PC-3 (cell line): ENCODE results near the gene NCOA1. TPM values are rescaled to one million over a fixed set of nuclear protein-coding genes. Genes with fewer than 3 reads are reported as not detected.

Experiments
- ATAC-seq: fragments of 200-7000 bp; cut with Tn5 transposase; 2 replicates; pipeline ENCODE4 v1.9.1; 2020; ENCODE audit warnings: mild to moderate bottlenecking, moderate library complexity
- BruUV-seq: library from RNA; stranded (reverse); fragments of 400-500 nt; replicated peaks from 2 replicates; lab custom pipeline; 2021; lab: Mats Ljungman, UMichigan
- CTCF ChIA-PET: fragments of 300-600 bp; sonication (Branson Sonifier 250); formaldehyde crosslinking; loops from one replicate; lab custom pipeline; 2022; ENCODE audit warnings: antibody characterized with exemption; lab: Charles Lee
- POLR2A ChIA-PET: fragments of 300-600 bp; sonication (Branson Sonifier 250); formaldehyde crosslinking; loops from one replicate; lab custom pipeline; 2022; ENCODE audit warnings: antibody characterized with exemption; ENCODE audit not compliant: unreplicated experiment; lab: Charles Lee
- DNase-seq: peaks from one replicate; pipeline ENCODE4 v3.0.0-alpha.2; 2015
- H2AFZ ChIP-seq: fragments of 300-600 bp; sonication (generic); 2 replicates; pipeline ENCODE4 v1.6.0; 2016; ENCODE audit warnings: antibody characterized with exemption, low read length
- H3F3A ChIP-seq: fragments of 300-600 bp; sonication (generic); one replicate; pipeline ENCODE4 v1.6.0; 2017; ENCODE audit warnings: antibody characterized with exemption, low read length, control low read depth, mild to moderate bottlenecking; ENCODE audit not compliant: unreplicated experiment
- H3K27ac ChIP-seq: fragments of 300-600 bp; sonication (generic); 2 replicates; pipeline ENCODE4 v1.5.1; 2016; ENCODE audit warnings: mild to moderate bottlenecking, low read length
- H3K27me3 ChIP-seq: fragments of 300-600 bp; sonication (generic); 2 replicates; pipeline ENCODE4 v1.6.1; 2016; ENCODE audit warnings: low read length, mixed read lengths
- H3K36me3 ChIP-seq: fragments of 300-600 bp; sonication (generic); 2 replicates; pipeline ENCODE4 v1.6.1; 2016; ENCODE audit warnings: low read depth, mixed run types, low read length, mixed read lengths
- H3K4me1 ChIP-seq: fragments of 300-600 bp; sonication (generic); 2 replicates; pipeline ENCODE4 v1.5.1; 2016; ENCODE audit warnings: low read length; ENCODE audit not compliant: insufficient read depth
- H3K4me2 ChIP-seq: fragments of 300-600 bp; sonication (generic); 2 replicates; pipeline ENCODE4 v1.6.0; 2016; ENCODE audit warnings: low read length
- H3K4me3 ChIP-seq: fragments of 300-600 bp; sonication (generic); 2 replicates; pipeline ENCODE4 v1.5.1; 2016; ENCODE audit warnings: mild to moderate bottlenecking, low read length, mixed read lengths
- H3K79me2 ChIP-seq: fragments of 300-600 bp; sonication (generic); 2 replicates; pipeline ENCODE4 v1.6.1; 2017; ENCODE audit warnings: low read length, mixed read lengths
- H3K9ac ChIP-seq: fragments of 300-600 bp; sonication (generic); 2 replicates; pipeline ENCODE4 v1.6.0; 2016; ENCODE audit warnings: mild to moderate bottlenecking, low read length
- H3K9me2 ChIP-seq: fragments of 300-600 bp; sonication (generic); replicated peaks from 2 replicates; pipeline ENCODE4 v1.6.1; 2016; ENCODE audit warnings: mixed run types, low read length, mixed read lengths
- H3K9me3 ChIP-seq: fragments of 300-600 bp; sonication (generic); 2 replicates; pipeline ENCODE4 v1.6.1; 2016; ENCODE audit warnings: low read length, mixed read lengths
- H4K20me1 ChIP-seq: fragments of 300-600 bp; sonication (generic); 2 replicates; pipeline ENCODE4 v1.6.1; 2016; ENCODE audit warnings: low read length, mixed read lengths
- CTCF ChIP-seq: fragments of 300-600 bp; sonication (generic); conservative IDR thresholded peaks from 2 replicates; pipeline ENCODE4 v1.5.1; 2017; ENCODE audit warnings: antibody characterized with exemption, low read depth, mild to moderate bottlenecking, low read length
- EZH2 ChIP-seq: fragments of 300-600 bp; sonication (generic); IDR thresholded peaks from one replicate; pipeline ENCODE4 v1.6.1; 2017; ENCODE audit warnings: antibody characterized with exemption, mild to moderate bottlenecking, low read length; ENCODE audit not compliant: unreplicated experiment
- EZH2phosphoT487 ChIP-seq: fragments of 300-600 bp; sonication (generic); IDR thresholded peaks from 2 replicates; pipeline ENCODE4 v1.6.1; 2018; ENCODE audit warnings: mild to moderate bottlenecking, antibody characterized with exemption, low read length, borderline replicate concordance
- intact Hi-C: fragments of 100-400 bp; cut with micrococcal nuclease; formaldehyde crosslinking; loops from 2 replicates; pipeline ENCODE4 v1.9.0; 2023
- total RNA-seq: library from RNA; depleted of rRNA; stranded (reverse); fragments of >200 nt; gene quantifications from 2 replicates; pipeline ENCODE4 v1.2.3, GENCODE V29; 2014

Gene NCOA1
- total RNA-seq, 1 experiment from 2014 or later, result 7.5 TPM

DNA sequence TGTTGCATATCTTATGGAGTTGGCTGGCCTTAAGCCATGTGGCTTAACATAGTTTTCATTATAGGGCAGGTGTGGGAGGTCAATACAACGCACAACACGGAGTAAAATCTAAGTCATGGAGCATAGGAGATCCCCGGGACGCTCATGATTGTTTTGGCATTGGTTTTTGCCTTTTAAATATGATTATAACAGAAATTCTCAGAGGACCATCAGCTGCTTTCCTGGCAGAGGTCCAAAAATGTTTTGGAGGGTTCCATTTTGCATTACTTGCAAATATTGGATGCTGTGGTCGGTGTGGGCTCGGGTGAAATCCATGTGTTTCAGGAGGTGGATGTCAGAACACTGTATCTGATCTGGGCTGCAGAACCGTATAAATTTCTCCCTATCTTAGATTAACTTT lies 3.4 kb downstream of the NCOA1 start:
- Histone ChIP-seq H3K9me2 (no peaks in the 10 kb centered on the region), H2AFZ (no peak overlapping the region), H3K27me3 (no peaks in the 10 kb centered on the region), H3K9me3 (no peaks in the 10 kb centered on the region), H3K4me2 (no peak overlapping the region), H3K4me3 (no peak overlapping the region), H3F3A (no peaks in the 10 kb centered on the region), H3K36me3 (no peaks in the 10 kb centered on the region), H3K27ac (no peak overlapping the region), H3K9ac (no peak overlapping the region), H3K79me2 (peaks cover 57% of the 10 kb centered on the region), H3K4me1 (peaks cover 29% of the 10 kb centered on the region), H4K20me1 (no peaks in the 10 kb centered on the region)
- POLR2A ChIA-PET, result no interaction called here
- BruUV-seq, result no TSS peak
- TF ChIP-seq EZH2phosphoT487, result no peak
- TF ChIP-seq EZH2, result no peak
- TF ChIP-seq CTCF, result no peak
- no peak for ATAC-seq
- intact Hi-C loops, result loop anchor here (5.0 kb wide), 3 partner anchors 48 to 298 kb away; partner anchors contain the start of genes CENPO and PTRHD1
- CTCF ChIA-PET, result no interaction called here
- no peak for DNase-seq

DNA sequence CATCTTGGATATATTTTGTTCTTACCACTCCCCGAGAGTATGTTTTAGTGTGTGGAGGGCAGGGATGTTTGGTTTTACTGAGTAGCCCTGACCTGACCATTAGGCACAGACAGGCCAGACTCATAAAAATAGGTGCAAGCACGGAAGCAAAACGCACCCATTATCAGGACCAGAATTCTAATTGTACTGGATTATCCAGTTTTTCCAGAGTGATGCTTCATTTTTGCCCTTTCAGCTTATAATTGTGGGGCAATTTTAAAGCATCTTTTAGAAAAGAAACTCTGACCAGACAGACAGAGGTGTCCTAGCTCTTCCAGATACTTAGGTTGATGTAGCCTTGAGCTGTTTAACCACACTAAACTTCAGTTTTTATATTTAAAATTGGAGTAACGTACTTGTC lies 4.4 kb downstream of the NCOA1 start:
- peaks cover 61% of the 10 kb centered on the region for H3K79me2 ChIP-seq

More for the DNA sequence above, 4.4 kb downstream of the NCOA1 start:
- H3K36me3 ChIP-seq, result no peaks in the 10 kb centered on the region
- no peak for ATAC-seq
- no peak overlapping the region for H3K9ac ChIP-seq
- H3K9me2 ChIP-seq, result no peaks in the 10 kb centered on the region
- no peak overlapping the region for H3K27ac ChIP-seq
- H3K9me3 ChIP-seq, result no peaks in the 10 kb centered on the region
- CTCF ChIA-PET, result no interaction called here
- no peak overlapping the region for H2AFZ ChIP-seq
- BruUV-seq, result no TSS peak
- POLR2A ChIA-PET, result interaction anchor here (0.5 kb wide), 1 partner anchor 109 kb away, joined by 3 read pairs; no protein-coding TSS in a partner anchor
- H4K20me1 ChIP-seq, result no peaks in the 10 kb centered on the region
- TF ChIP-seq CTCF, result no peak
- no peak for TF ChIP-seq EZH2phosphoT487
- TF ChIP-seq EZH2, result no peak
- peaks cover 19% of the 10 kb centered on the region for H3K4me1 ChIP-seq
- DNase-seq, result peak; percentile 6
- intact Hi-C loops, result no loop called here
- no peak overlapping the region for H3K4me2 ChIP-seq
- no peaks in the 10 kb centered on the region for H3F3A ChIP-seq
- H3K27me3 ChIP-seq, result no peaks in the 10 kb centered on the region
- no peak overlapping the region for H3K4me3 ChIP-seq
